OCI-M2 (cell line): ENCODE measurements around the gene JMJD8.

Experiments
- DNase-seq: peaks from one replicate; lab custom pipeline; 2025; ENCODE audit not compliant: unreplicated experiment; lab: John Stamatoyannopoulos, UW

JMJD8 gene

DNA sequence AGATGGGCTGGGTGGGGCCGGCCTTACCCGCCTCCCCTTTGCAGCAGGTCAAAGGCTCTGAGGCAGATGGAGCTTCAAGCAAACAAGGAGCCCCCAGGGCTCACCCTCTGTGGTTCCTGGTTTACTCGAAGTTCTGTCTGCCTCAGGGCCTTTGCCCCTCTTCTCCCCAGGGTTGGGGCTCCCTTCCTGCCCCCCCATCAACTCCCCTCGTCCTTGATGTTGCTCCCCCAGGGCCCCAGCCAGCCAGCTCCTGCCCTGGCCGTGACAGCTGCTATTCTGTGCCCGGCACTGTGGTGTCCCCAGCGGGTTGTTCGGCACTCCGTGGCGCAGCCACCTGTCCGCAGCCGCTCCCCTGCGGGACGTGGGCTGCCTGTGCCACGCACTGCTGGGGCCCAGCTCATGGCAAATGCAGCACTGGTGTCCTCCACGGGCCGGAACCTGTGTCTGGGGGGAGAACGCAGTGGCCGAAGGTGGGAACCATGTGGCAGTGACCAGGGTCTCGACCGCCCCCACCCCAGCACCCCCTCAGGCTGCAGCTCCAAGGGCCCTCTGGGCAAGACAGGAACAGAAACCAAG, 26.5 kb upstream of the JMJD8 start:
- DNase-seq = no peak

DNA sequence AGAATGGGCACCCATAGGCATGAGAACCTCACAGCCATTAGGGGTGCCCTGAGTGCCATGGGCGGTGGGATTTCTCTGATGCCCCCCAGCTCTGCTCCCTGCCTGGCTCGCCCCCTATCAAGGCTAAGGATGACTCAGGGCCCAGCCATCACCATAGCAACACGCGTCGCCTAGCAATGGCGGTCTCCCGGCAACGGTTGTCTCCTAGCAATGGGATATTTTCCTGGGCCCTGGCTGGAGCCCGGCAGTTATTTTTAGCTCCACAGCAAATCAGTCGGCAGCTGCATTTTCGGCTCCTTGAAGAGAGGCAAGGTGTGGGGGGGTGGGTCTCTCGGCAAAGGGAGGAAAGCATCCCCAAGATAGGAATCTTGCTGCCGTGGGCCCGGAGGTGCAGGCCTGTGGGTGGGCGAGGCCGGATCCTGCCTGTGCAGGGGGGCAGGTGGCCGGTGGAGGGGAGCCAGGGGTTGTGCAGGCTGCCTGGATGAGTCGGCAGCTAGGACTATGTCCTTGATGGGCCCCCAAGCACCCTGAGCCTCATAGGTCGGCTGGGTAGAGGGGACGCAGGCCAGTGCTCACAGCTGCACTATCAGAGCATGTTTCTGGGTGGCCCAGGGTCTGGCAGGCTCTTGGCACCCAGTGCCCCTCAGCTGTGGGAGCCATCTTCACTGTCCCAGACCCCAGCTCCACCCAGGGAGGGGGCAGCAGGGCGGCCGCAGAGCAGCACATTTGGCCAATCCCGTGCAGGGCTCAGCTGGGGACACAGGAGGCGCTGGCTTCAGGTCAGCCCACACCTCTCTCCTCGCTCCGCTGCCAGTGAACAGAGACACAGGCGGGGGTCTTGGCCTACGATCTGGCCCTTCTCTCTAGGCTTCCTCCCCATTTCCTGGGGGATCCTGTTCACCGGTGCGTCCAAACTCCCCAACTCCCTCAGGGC, 25.7 kb upstream of the JMJD8 start:
- no peak for DNase-seq

DNA sequence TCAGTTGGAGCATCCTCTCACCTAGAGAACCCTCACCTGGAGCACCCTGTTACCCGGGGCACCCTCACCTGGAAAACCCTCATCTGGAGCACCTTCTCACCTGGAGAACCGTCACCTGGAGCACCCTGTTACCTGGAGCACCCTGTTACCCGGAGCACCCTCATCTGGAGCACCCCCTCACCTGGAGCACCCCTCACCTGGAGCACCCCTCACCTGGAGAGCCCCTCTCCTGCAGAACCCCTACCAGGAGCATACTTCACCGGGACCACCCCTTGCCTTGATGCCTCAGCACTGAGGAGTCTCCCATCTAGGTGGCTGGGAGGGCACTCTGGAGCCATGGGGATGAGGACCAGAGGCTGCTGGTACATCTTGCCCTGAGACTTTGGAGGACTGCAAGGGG, 24.8 kb upstream of the JMJD8 start:
- DNase-seq = no peak

DNA sequence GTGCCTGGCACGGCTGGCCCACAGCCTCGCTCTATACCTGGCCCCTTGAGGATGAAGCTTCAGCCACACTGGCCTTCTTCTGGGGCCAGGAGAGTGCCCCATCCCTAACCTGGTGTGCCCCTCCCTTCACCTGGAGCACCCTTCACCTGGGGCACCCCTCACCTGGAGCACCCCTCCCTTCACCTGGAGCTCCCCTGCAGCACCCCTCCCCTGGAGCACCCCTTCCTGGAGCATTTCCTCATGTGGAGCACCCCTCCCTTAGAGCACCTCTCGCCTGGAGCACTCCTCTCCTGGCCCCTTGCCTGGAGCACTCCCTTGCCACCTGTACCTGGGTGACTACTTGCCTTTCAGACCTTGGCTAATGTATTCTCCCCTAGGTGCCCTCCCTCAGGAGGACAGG, 23.9 kb upstream of the JMJD8 start:
- DNase-seq = no peak

DNA sequence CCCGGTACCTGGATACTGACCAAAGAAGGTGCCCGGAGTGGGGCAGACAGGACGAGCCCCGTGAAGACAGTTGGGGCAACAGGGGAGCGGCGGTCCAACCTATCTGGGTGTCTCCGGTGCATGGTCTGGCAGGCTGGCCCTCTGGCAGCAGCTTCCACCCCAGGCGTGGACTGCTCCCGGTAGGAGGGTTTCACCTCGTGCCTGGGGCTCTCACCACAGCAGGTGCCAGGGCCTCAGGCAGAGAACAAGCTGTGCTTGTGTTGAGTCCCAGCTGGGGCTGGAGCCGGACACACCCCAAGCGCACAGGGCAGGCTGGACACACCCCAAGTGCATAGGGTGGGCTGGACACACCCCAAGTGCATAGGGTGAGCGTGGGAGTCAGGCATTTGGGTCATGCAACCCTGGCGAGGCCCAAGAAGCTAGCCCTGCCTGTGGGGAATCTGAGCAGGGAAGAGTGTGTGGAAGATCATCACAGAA, 23.0 kb upstream of the JMJD8 start:
- DNase-seq = no peak

DNA sequence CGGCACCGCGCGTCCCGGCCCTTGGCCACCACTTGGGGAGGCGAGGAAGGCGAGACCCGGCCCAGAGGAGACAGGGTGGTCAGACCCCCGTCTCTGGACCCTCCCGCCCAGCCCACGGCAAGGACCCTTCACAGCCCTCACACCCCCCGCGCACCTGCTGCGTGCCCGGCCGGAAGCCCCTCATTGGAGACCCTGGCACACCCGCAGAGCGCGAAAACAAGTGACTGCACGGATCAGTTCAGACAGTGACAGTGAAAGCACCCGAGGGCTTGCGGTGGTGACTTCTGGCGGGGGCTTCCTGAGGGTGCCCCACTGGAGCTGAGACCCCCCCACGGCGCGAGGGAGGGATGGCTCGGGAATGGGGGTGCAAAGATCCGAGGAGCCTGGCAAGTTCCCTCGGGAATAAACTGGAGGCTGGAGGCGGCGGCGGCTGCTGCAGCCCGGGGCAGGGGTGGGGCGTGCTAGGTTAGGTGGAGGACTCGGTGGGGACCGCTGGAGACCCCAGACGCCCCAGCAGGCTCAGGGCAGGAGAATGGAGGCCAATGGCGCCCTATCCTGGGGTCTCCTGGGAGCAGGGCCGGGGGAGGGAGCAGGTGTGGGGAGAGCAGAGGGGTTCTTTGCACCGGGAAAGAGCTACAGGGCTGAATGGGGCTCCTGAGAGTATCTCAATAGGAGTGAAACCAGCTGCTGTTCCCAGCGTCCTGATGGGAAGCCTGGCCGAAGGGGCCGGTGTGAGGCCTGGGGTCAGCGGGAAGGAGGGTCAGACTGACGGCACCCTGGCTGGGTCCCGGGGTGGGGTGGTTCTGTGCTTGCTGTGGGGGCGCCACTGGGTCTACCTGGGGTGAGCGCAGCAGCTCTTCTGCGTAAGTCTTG, 22.3 kb upstream of the JMJD8 start:
- DNase-seq = no peak

DNA sequence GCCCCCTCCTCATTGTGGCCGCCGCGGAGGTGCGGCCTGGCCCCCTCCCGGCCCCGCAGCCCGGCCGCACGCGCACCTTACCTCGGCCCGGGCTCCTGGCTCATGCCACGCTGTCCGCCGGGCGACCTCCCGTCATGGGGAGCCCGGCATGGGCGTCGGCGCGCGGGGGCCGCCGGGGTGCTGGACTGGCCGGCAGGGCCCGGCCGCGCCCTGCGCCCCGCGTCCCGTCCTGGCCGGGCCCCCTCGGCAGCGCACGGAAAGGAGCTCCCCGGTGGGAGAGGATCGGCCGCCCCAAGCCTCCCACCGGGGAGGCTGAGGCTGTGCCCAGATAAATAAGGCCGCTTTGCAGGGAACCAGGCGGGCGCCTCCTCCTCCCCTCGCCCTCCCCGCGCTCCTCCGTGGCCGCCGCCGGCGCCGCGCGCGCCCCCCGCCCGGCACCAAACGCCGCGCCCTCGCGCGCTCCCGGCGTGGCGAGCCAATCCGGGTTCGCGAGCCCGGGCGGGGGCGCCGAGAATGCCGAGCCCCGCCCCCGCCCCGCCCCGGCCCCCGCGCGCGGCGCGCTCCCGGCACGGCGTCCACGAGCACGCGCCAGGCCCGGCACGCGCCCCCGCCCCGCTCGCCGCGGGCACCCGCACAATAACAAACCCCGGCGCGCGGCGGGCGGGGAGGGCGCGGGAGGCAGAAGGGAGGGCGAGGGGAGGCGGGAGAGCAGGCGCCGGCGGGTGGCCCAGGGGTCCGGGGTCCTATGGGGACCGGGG, 21.5 kb upstream of the JMJD8 start, which contains the start of gene FBXL16:
TSS of gene FBXL16 (minus strand) at position 371 of the 758 bp plus-strand sequence. CDS start 8,396 bp downstream, outside the sequence.
- DNase-seq = no peak

DNA sequence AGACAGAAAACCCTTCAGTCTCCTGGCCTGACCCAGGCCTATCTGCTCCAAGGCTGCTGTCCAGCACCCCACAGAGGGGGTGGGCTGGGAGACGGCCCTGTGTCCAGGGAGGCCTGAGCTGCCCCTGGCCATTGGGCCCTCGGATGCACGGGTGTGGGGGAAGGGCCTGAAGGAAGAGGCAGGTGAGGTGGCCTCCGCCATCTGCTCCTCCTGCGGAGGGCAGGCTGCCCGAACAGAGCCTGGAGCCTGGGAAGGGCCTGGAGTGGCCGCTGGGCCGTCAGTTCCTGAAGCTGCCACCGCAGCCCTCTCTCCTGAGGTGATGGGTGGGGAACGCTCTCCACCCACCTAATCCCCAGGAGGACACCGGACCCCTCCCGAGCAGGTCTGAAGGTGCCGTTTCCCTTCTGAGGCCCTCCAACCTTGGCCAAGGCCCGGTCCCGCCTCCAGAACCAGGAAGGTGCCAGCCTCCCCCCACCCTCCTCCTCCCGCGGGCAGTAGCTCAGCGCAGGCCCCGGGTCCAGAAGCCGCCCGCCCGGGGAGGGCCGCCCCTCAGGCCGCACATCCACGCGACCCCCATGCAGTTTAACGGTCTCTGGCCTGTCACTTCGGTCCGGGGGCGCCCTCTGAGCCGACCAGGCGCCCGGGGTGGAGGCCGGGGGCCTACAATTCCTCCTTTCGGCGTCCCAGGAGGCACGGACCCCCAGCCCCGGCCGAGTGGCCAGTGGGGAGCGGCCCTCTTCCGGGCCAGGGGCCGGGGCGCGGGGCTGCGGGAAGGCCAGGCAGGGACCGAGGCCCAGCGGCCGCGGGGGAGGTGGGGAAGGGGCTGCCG, 20.6 kb upstream of the JMJD8 start:
- no peak for DNase-seq

DNA sequence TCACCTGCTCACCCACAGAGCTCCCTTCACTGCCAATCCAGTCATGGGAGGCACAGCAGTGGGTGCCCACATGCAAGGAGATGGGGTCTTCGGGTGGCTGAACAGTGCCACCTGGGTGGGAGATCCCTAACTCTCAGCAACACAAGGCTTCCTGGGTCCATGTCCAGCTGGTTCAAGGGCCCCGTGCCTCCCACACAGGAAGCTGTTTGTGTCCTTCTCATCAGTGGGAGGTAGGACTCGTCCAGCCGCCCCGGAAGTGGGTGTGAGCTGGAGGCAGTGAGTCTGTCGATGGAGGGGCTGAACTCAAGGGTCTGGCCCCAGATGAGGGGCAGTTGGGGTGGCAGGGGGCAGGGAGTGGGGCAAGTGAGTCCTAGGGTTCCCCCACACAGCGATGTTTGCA, 19.9 kb upstream of the JMJD8 start:
- DNase-seq = no peak

DNA sequence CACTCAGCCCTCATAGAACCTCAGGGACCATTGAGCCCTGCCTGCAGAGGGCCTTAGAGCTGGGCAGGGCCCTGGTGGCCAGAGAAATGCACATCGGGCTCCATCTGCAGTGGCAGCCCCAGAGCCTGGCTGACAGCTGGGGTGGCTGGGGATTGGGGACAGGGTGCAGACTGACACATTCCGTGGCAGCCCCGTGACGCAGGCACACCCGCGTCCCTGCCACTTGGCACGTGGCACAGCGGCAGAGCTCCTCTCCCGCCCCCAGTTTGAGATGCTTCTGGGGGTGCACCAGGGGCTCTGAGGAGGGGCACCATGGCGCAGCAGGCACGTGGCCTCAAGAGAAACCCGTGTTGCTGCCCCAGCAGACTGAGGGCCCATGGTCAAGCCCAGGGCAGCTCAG, 19.3 kb upstream of the JMJD8 start:
- DNase-seq = no peak

DNA sequence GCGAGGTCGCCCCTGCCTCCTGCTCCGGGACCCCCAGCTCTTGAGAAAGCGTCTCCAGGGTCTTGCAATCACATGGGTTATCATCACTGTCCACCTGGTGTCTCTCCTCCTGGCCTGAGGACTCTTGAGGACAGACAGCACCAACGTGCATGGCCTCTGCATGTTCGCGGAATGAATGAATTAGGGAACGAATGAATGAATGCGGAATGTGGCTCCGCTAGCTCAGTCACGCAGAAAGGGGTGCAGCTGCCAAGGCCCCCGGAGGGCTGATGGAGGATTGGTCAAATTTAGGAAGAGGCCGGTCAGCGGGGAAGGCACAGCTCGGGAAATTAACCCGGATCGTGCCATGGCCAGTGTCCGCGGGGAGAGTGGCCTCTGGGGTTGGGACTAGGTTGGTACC, 18.2 kb upstream of the JMJD8 start:
- DNase-seq = no peak

DNA sequence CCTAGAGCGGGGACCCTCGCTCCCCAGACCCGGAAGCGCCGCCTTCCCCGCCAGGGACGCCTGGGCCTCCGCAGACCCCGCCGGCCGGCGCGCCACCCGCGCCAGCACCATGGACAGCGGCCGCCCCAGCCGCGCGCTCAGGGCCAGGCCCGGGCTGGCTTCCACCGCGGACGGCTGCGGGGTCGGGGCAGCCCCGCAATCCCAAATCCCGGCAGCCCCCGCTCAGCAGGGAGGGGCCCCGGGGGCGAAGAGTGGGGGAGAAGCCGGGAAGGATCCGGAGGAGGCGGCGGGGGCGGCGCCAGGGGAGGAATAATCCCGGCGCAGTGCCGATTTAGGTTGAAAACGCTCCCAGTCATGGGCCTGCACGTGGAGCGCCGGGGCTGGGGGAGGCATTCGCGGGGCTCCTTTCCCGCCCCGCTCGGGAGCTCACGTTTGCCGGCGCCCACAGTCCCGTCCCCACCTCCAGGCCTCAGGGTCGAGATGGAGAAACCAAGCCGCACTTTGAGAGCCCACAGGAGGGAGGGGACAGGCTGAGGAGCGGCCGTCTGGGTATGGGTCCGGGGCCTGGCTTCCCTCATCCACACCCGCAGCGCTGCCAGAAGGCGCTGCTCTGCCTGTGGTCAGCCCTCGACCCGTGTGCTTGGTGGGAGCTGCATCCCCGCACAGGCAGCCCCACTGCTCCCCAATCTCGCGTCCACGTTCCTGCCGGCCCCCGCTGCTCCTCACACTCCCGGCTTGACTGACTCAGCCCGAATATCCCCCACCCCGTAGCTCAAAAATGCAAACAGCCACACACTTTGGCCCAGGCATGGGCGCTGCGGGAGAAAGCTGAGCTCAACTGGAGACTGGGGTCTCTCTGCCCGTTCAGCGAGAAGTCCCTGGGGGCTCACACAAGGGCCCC, 16.8 kb upstream of the JMJD8 start:
- DNase-seq = no peak

DNA sequence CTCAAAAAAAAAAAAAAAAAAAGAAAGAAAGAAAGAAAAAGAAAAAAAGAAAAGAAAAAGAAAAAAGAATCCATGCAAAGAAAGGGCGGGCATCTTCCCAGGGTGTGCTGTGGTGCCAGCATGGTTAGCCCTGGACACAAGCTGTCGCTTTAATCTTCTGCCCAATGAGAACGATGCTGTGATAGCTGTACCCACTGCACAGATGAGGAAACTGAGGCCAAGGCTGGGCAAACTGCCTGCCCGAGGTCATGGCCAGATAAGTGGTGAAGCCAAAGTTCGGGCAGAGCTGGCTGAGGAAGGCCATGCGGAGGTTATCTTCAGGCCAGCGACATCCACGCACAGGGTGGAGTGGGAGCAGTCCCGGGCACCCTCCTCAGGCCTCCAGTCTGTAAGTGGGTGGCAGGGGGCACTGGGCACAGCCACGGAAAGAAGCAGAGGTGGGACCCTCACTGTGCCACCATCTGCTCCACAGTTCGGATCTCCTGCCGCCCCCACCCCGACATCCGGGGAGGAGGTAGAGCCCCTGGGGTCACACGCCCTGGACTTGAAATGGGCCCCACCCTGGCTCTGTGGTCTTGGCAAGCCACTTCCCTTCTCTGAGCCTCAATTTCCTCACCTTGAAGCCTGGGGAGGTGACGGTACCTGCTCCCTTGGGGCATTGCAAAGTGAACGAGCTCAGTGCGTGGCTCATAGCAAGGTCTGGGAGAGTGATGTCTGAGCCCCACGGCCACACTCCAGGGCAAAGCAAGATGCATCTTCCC, 15.0 kb upstream of the JMJD8 start:
- DNase-seq = no peak

DNA sequence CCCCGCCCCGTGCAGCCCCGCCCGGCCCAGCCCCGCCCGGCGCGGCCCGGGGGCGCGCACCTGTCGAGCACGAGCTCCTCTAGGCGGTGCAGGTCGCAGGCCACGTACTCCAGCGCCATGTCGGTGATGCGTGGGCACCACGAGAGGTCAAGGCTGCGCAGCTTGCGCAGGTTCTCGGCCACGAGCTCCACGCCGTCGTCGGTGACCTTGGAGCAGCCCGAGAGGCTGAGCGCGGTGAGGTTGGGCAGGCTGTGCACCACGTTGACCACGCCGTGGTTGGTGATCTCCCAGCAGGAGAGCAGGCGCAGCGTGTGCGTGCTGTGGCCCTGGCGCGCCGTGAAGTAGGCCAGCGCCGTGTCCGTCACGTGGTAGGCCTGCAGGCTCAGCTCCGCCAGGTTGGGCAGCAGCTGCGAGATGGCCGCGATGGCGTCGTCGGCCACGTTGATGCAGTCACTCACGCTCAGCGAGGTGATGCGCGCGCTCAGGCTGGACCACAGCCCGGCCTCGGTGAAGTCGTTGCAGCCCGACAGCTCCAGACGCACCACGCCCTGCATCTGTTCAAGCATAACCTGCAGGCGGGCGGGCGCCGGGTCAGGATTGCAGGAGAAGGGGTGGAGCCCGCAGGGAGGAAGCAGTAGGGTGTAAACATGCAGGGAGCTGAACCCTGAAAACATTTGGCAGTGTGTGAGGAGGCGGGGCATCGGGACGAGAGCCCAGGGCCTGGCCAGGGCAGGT, 11.4 kb upstream of the JMJD8 start:
- DNase-seq = no peak

DNA sequence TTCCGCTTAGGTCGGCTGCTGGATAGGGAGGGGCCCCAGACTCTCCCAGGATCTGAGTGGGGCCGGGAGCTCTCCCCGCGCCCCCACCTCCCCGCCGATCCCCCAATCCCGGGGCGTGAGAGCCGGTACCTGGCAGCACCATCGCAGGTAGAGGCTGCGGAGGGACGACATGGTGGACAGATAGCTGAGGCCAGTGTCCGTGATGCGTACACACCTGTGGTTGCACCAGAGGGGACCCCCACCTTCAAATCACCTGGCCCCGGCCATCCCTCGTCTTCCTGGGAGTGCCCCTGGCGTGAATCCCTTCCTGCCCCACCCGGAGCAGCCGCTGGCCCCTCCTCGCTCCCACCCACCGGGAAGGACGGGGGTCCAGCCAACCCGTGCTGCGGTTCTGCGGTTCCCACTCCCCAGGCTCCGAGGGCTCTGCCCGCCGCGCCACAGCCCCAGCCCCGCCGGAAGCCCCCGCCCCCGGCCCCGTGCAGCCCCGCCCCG, 10.8 kb upstream of the JMJD8 start:
- DNase-seq = no peak

DNA sequence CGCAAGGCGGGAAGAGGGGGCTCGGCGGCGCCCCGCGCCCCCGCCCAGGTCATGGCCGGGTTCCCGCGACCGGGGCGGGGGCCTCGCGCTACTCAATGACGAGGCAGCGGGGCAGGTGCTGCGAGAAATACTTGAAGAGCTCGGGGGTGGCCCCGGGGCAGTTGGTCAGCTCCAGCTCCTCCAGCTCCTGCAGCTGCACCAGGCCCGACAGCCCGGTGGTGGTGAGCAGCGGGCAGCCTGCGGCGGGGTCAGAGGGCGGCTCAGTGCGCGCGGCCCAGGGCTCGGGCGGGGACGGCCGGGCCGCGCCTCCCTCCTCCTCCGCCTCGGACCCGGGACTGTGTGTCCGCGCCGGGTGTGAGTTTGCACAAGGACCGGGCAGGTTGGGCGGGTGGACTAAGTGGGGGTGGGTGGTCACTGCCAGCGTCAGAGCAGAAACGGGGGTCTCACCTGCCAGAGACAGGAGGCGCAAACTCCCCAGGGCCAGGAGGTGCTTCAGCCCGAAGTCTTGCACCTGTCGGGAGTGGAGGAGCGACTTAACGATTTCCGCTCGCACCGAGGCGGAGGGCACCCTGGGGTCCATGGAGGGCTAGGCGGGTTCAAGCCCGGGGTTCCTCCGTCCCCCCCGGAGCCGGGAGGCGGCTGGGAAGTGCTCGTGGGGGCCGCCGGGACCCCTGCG, 10.2 kb upstream of the JMJD8 start:
- DNase-seq = no peak

DNA sequence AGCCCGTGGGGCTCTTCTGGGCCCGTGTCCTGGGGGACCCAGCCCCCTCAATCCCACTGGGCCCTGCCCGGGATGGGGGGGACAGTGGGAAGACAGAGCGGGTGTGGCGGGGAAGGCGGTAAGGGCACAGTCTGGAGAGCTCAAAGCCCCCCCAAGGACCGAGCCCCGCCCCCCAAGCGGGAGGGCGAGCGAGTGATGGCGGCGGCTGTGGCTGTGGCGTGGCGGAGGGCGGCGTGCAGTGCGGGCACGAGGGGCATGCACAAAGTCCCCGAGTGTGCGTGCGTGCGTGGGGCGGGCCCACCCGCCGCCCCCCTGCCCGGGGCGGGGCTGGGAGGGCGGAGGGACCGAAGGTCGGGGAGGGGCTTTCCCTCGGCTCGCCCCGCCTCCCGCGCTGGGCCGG, 9.6 kb upstream of the JMJD8 start:
- DNase-seq = no peak
